ENCODE results near the gene C1orf50.
A peak's percentile ranks its signal among the peaks of the same experiment; 100 is the strongest.
"Not testable (repeated sequence)": the region's sequence is repeated elsewhere in the genome, so short reads cannot be mapped to it uniquely, and the experiment has no call there.

The C1orf50 gene

DNA sequence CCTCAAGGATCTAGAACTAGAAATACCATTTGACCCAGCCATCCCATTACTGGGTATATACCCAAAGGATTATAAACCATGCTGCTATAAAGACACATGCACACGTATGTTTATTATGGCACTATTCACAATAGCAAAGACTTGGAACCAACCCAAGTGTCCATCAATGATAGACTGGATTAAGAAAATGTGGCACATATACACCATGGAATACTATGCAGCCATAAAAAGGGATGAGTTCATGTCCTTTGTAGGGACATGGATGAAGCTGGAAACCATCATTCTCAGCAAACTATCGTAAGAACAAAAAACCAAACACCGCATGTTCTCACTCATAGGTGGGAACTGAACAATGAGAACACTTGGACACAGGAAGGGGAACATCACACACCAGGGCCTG lies 47.8 kb downstream of the C1orf50 start:
- DNase-seq, result not testable (repeated sequence)

DNA sequence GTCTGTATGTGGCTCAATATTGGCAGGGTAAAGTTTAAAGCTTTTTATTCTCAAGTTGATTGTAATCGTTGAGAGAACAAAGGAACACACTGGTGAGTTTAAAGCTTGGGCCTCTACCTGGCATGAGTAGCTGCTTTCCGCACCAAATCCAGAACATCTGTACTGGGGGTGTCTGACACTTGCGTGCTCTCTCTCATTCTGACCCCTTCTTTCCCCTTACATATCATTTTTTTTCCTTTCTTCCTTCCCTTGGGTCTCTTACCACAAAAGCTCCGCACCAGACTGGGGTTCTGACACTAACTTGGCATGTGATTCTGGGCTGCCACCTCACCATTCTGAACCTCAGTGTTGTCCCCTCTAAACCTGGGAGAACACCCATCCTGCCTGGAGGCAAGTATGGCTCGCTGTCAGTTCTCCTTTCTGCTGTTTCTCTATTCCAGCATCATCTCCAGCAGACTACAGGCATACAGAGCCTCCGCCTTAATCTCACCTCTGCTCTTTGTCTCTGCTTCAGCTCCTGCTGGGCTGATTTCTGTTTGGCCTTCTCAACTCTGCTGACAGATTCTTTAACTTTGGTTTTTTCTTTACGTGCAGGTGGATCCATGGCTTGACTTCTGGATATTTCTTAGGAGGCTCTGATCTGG lies 49.0 kb downstream of the C1orf50 start:
- no peak for DNase-seq

DNA sequence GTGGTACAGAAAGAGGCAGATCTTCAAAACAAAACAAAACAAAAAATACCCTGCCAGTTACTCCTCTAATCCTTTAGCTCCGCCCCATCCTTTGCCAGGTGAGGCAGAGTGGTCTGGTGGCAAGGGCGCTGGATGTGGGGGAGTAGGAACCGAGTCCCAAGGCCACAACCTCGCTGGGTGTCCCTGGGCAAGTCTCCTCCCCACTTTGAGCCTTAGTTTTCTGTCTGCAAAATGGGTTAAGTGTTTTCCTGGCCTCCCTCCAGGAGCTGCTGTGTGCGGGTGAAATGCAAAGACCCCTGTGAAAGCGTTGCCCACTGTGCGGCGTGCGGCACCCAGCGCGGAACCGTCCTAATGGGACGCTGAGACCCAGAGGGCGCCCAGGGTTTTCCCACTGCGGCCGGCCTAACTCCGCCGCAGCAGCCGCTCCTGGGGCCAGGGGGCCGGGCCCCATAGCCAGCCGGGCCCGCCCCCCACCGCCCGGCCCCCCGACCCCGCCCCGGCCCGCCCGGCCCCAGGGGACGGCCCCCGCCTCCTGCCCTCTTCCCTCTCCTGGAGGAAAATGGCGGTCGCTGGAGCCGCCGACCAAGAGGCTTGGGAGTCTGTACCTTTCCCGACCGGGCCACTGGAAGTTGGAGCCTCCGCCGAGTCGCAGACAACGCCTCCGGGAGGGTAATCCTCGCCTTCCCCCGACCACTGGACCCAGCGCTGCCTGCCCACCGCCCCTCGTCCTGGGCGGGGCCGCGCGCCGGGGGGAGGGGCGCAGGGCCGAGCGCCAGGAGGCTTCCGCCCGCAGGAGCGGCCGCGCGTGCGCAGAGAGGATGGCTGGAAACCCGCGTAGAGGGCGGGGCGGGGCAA lies 49.8 kb downstream of the C1orf50 start, which contains the start of the genes ERMAP and SVBP:
ERMAP (plus strand) TSS at position 538 of the 855 bp plus-strand sequence. CDS start 13,327 bp downstream, outside the sequence.
SVBP (minus strand) TSS at position 813 of the 855 bp plus-strand sequence. CDS start 853 bp downstream, outside the sequence.
- DNase-seq, result peak; percentile 95

DNA sequence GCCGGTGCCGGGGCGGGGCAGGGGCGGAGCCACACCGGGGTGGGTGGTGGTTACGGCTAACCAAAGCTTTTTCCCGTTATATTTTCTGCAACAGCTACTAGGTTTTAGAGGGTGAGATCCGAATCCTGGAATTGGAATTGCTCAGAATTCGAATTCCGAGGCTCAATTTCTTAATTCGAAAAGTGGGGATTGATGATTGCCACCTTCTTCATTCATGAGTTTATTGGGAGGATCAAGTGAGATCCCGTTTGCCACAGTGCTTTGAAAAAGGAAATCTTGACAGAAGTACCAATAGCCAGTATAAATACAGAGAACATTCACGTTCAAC lies 50.4 kb downstream of the C1orf50 start:
- no peak for DNase-seq

DNA sequence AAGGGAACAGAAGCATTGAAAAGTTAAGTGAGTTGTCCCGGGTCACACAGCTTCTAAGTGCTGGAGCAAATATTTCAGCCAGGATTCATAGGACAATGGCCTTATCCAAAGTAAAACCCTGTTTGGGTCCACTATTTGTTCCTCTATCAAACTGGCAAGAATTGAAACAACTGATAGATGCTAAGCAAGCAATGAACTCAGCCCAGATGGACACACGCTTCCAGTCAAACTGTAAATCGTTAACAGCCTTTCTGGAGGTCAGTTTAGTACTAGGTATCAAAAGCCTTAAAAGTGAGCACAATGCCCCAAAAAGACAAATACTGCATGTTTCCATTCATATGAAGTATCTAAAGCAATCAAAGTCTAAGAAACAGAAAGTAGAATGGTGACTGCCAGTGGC lies 50.9 kb downstream of the C1orf50 start:
- DNase-seq, result no peak

DNA sequence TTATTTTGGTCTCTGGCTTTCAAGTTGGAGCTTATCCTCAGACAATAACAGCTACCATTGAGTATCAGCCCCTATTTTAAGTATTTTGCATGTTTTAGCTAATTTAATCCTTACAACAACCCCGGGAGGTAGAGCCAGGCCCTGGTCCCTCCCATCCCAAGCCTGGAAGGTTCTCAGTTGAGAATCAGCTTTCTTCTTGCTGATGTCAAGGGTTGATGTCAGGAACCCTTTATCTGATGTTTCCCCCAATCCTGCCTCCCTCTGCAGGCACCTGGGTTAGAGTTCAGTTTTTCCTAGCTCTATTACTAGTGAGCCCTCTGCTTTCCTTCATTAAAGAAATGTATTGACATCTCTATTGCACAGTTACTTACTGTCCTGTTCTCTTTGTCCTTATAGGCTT lies 53.8 kb downstream of the C1orf50 start:
- no peak for DNase-seq

DNA sequence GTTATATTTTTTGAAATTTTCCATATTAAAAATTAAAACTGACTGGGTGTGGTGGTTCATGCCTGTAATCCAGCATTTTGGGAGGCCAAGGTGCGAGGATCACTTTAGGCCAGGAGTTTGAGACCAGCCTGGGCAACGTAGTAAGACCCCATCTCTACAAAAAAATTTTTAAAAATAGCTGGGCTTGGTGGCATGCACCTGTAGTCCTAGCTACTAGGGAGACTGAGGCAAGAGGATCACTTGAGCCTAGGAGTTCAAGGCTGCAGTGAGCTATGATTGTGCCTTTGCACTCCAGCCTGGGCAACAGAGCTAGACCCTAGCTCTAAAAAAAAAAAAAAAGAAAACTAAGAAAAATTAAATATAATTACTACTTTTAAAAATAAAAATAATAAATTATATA lies 54.6 kb downstream of the C1orf50 start:
- no peak for DNase-seq

DNA sequence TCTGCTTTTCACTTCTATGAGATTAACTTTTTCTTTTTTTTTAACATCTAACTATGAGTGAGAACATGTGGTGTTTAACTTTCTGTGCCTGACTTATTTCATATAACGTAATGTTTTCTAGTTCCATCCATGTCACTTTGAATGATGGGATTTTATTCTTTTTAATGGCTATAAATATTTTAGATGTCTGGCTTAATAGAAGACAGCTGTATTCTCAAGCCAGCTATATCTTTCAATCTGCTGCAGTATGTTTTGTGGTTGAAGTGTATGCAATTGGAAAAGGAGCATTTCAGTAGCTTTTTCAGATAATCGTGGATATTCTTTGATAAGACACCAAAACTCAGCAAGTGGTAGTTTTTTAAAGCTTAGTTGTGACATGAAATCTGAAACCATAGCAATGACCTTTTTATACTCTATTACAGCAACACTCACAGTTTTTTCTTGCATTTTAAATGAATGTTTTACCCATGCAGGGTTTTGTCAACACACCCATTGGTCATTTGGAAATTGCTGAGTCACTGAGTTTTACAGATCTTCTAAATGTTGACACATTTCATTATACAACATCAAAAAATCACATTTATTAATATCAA lies 55.8 kb downstream of the C1orf50 start:
- DNase-seq, result no peak

DNA sequence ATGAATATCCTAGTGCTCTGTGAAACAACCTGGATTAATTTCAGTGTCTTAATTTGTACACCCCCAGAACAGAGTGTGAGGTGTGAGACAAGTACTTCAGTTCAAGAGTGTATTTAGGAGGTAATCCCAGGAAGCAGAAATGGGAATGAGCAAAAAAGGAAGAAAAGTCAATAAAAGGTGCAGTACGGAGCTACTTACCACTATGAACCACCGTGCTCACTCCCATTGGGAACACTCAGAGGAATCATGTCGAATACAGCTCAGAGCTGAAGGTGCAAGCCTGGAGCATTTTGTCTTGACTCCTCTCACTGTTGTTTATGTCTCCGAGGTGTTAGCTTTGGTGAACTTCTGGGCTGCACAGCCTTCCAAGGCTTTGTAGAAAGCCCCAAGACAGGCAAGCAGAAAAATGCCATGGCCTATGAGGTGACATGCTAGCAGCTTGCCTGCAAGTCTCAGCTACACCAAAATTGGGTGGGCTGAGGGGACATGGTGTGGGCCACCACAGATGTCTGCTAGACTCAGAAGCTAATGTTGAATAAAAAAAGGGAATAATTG lies 57.5 kb downstream of the C1orf50 start:
- DNase-seq, result no peak

DNA sequence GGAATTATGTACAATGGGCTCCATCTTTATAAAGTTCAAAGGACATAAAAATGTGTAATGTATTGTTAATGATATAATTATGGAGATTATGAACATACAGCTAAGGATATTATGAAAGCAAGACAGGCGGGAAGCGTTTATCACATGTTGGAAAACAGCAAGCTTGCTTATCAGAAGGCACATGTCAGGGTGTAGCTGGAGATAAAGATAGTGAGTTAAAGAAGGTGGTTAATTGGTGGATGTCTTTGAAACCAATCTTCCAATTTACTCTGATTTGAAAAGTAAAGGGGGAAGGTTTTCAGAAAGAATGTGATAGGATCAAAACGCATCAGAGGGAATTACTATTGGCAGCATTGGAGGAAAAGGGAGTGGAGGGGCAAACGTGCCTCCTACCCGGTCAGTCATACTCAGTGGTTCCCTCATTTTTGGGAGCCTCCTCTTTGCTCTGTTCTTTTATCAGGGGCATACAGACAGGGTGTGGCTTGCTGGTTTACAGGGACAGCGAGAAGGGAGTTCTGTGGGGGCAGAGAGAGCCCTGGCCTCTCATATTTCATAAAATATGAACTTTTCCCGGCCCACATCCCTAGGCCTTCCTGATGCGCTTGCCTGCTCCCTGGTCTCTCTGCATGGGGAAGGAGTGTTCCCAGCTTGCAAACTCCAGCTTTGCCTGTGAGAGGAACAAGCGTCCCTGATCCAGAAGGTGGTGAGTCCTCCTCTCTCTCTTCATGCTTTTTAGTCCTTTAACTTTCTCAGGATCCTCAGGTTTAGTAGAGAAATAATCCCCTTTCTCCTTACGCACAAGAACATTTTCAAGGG lies 58.2 kb downstream of the C1orf50 start:
- no peak for DNase-seq
